Omental fat pad (tissue), 4 donors: ENCODE data around the gene PLXNA2. TPM values are rescaled to one million over a fixed set of nuclear protein-coding genes. Genes with fewer than 3 reads are reported as not detected.

Experiments used
- ATAC-seq: fragments of 150-250 bp; one replicate; pipeline ENCODE4 v1.9.1; 2016; ENCODE audit warnings: mild to moderate bottlenecking, moderate library complexity; ENCODE audit not compliant: low FRiP score
- DNase-seq: peaks from one replicate; pipeline ENCODE4 v3.0.0-alpha.2; 2019; ENCODE audit warnings: low spot score
- total RNA-seq, 4 donors: library from RNA; depleted of rRNA; stranded (reverse); fragments of >200 nt; gene quantifications; one replicate each; pipeline ENCODE4 v1.1.0, GENCODE V29; 2016
- TF ChIP-seq, protein P1 (sequence below), 3 donors: fragments of 450-650 bp; IDR thresholded peaks; one replicate each; pipeline ENCODE4 v1.5.1; 2016 to 2017; ENCODE audit warnings: antibody characterized with exemption in 3 of 3, mild to moderate bottlenecking in 3 of 3, moderate library complexity in 2 of 3

The PLXNA2 gene
- total RNA-seq, 4 donors from 2014 or later, result 21.7 to 67.9 (median 36.8) TPM

- TF ChIP-seq, protein P1, sequence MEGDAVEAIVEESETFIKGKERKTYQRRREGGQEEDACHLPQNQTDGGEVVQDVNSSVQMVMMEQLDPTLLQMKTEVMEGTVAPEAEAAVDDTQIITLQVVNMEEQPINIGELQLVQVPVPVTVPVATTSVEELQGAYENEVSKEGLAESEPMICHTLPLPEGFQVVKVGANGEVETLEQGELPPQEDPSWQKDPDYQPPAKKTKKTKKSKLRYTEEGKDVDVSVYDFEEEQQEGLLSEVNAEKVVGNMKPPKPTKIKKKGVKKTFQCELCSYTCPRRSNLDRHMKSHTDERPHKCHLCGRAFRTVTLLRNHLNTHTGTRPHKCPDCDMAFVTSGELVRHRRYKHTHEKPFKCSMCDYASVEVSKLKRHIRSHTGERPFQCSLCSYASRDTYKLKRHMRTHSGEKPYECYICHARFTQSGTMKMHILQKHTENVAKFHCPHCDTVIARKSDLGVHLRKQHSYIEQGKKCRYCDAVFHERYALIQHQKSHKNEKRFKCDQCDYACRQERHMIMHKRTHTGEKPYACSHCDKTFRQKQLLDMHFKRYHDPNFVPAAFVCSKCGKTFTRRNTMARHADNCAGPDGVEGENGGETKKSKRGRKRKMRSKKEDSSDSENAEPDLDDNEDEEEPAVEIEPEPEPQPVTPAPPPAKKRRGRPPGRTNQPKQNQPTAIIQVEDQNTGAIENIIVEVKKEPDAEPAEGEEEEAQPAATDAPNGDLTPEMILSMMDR (IDR thresholded peaks at IDR 0.05), result no peak
- DNase-seq (no peak), ATAC-seq (no peak)
Observed at GRCh38 chr1:208115924-208116640, 128.1 kb downstream of the PLXNA2 start.

DNA sequence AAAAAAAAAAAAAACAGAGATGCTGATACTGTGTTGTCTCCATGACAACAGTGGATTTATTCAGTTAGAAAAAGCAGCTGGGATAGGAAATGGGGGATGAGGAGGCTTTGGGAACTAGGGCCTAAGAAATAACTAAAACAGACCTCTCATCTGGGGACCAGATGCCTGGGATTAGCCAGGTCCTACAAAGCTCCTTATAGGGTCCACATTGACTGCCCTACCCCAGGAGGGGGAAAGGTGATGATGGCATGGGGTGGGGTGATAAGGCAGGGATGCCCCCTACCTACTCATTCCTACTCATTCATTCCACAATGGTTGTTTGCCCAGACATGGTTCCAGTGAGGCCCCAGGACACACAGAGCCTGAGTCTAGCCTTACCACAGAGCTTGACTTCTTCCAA, 131.2 kb downstream of the PLXNA2 start:
- ATAC-seq, result no peak
- TF ChIP-seq, protein P1 (IDR thresholded peaks at IDR 0.05), result no peak

GRCh38 chr1:208112401-208112800, 131.8 kb downstream of the PLXNA2 start:
- TF ChIP-seq, protein P1 (IDR thresholded peaks at IDR 0.05), result no peak
- ATAC-seq, result no peak
- DNase-seq, result no peak

More for the DNA sequence above, 131.2 kb downstream of the PLXNA2 start:
- no peak for DNase-seq

GRCh38 chr1:208111646-208112190, 132.5 kb downstream of the PLXNA2 start:
- ATAC-seq (no peak), DNase-seq (no peak)
- TF ChIP-seq, protein P1 (IDR thresholded peaks at IDR 0.05), result no peak

- TF ChIP-seq, protein P1 (IDR thresholded peaks at IDR 0.05), result no peak
- DNase-seq, result no peak
- no peak for ATAC-seq
Observed at GRCh38 chr1:208110296-208110695, 133.9 kb downstream of the PLXNA2 start.

DNA sequence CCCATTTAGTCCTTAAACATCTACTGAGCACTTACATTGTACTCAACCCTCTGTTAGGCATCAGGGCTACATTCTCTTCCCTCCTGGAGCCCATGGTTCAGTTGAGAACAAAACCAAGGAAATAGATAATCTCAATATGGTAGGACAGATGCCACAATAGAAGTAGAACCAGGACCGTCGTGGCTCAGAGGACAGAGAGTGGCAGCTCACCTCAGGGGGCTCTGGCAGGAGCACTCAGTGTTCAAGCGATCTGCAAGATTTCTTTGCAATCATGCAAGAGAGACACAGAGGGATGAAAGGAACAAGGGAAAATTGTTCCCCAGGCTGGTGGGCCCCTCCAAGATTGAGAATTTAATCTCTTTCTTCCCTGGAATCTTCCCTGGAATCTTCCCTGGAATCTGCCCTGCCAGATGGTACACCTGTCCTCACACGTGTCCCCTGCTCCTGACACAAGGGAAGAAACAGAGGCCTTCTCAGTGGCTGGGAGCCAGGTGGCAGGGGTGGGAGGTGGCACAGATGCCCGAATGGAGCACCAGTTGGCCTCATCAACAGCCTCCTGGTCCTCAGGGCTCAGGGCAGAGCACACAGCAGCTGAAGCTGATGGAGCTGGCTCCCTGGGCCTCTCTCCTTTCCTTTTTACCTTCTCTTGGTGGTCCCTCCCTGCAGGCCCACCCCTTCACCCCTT, 135.4 kb downstream of the PLXNA2 start:
- DNase-seq, result no peak
- no peak for ATAC-seq

More for the DNA sequence above, 135.4 kb downstream of the PLXNA2 start:
- TF ChIP-seq, protein P1 (IDR thresholded peaks at IDR 0.05), result no peak
